HFFc6 (cell line): ENCODE results near the gene MT2A. TPM values are rescaled to one million over a fixed set of nuclear protein-coding genes. Genes with fewer than 3 reads are reported as not detected.
A peak's percentile ranks its signal among the peaks of the same experiment; 100 is the strongest.

Source experiments
- DNase-seq: peaks from one replicate; pipeline ENCODE4 v3.0.0-alpha.2; 2018
- H3K27ac Mint-ChIP-seq: 2 replicates; pipeline ENCODE4 v1.8.0; 2020; ENCODE audit warnings: mild to moderate bottlenecking, mixed read lengths
- H3K27me3 Mint-ChIP-seq: 2 replicates; pipeline ENCODE4 v1.8.0; 2021; ENCODE audit warnings: mild to moderate bottlenecking, moderate library complexity, mixed read lengths; ENCODE audit not compliant: insufficient read depth
- H3K36me3 Mint-ChIP-seq: 2 replicates; pipeline ENCODE4 v1.8.0; 2021; ENCODE audit warnings: low read depth, mixed read lengths
- H3K4me1 Mint-ChIP-seq: 2 replicates; pipeline ENCODE4 v1.8.0; 2020; ENCODE audit warnings: low read depth, mixed read lengths
- H3K4me3 Mint-ChIP-seq: 2 replicates; pipeline ENCODE4 v1.8.0; 2020; ENCODE audit warnings: mild to moderate bottlenecking, moderate library complexity, mixed read lengths
- H3K9me3 Mint-ChIP-seq: 2 replicates; pipeline ENCODE4 v1.8.0; 2020; ENCODE audit warnings: mild to moderate bottlenecking, mixed read lengths
- total RNA-seq, 6 experiments: library from RNA; stranded (reverse); fragmentation: NEBNext Ultra II Directional; extraction: Animal tissue kit (Norgen Biotek cat#: 25700); gene quantifications; 2 replicates in 1 of 6; 3 replicates in 5 of 6; pipeline ENCODE4 v1.2.3, GENCODE V29; 2021
- TF ChIP-seq, protein P1 (sequence below): fragments of 200-600 bp; sonication (generic); IDR thresholded peaks from 2 replicates; pipeline ENCODE4 v1.5.0; 2021; ENCODE audit warnings: antibody characterized with exemption, mild to moderate bottlenecking

Gene MT2A
- total RNA-seq, 6 experiments from 2014 or later: 623 to 1,524 (median 1,044) TPM

DNA sequence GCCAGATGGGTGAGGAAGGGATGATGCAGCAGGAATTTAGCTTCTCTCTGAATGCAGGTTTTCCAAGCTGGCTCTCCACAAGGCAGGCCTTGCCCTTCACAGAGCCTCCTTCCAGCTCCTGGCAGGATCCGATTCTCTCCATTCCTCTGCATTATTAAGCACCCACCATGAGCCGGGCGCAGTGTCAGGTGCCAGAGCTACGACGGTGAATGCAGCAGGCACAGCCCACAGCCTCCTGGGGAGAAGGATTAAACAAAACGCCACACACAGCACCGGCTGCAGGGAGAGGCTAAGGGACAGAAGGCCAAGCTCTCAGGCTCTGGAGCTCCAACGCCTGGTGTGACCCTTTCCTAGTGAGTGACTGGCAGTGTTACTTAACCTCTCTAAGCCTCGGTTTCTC, 7.1 kb upstream of the MT2A start:
- Mint-ChIP-seq H3K9me3 (no peaks in the 10 kb centered on the region), H3K4me3 (no peak overlapping the region), H3K4me1 (peaks cover 30% of the 10 kb centered on the region), H3K27me3 (peaks cover 9% of the 10 kb centered on the region; the same call in 1 of the 2 replicates), H3K27ac (no peak overlapping the region), H3K36me3 (peaks cover 3% of the 10 kb centered on the region; the same call in 1 of the 2 replicates)
- no peak for DNase-seq
- TF ChIP-seq, protein P1, sequence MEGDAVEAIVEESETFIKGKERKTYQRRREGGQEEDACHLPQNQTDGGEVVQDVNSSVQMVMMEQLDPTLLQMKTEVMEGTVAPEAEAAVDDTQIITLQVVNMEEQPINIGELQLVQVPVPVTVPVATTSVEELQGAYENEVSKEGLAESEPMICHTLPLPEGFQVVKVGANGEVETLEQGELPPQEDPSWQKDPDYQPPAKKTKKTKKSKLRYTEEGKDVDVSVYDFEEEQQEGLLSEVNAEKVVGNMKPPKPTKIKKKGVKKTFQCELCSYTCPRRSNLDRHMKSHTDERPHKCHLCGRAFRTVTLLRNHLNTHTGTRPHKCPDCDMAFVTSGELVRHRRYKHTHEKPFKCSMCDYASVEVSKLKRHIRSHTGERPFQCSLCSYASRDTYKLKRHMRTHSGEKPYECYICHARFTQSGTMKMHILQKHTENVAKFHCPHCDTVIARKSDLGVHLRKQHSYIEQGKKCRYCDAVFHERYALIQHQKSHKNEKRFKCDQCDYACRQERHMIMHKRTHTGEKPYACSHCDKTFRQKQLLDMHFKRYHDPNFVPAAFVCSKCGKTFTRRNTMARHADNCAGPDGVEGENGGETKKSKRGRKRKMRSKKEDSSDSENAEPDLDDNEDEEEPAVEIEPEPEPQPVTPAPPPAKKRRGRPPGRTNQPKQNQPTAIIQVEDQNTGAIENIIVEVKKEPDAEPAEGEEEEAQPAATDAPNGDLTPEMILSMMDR: no peak

DNA sequence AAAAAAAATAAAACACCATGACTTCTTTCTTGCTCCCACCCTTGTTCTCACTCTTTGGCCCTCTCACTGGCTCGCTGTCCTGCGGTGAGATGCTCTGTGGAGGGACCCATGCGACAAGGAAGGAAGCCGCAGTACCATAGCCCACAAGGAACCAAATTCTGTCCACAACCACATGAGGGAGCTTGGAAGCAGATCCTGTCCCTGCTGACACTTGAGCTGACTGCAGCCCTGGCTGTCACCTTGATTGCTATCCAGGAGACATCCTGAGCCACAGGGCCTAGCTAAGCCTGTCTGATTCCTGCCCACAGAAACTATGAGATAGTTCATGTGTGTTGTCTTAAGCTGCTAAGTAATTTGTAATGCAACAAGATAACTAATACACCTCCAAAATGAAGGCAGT, 4.8 kb upstream of the MT2A start:
- peaks cover 48% of the 10 kb centered on the region for H3K4me1 Mint-ChIP-seq
- H3K36me3 Mint-ChIP-seq: peaks cover 4% of the 10 kb centered on the region; the same call in 1 of the 2 replicates
- H3K4me3 Mint-ChIP-seq: no peak overlapping the region
- H3K27me3 Mint-ChIP-seq: peaks cover 6% of the 10 kb centered on the region
- peak; percentile 26 for DNase-seq
- no peaks in the 10 kb centered on the region for H3K9me3 Mint-ChIP-seq
- TF ChIP-seq, protein P1: peak; percentile 68
- H3K27ac Mint-ChIP-seq: no peak overlapping the region

DNA sequence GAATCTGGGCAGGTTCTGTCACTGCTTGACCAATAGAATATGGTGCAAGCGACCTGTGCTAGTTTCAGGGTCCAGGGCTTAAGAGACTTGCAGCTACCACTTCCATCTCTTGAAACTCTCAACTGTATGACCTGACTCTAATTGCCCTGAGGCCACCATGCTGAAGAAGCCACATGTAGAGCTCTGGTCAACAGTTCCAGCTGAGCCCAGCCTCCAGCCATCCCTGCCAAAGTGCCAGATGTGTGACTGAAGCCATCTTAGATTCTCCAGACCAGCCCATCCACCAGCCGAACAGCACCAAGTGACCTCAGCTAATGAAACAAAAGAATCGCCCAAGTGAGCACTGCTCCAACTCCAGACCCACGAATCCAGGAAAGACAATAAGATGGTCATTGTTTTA, 3.4 kb upstream of the MT2A start:
- Mint-ChIP-seq H3K4me3 (no peak overlapping the region), H3K36me3 (peaks cover 14% of the 10 kb centered on the region; the same call in 1 of the 2 replicates), H3K4me1 (peaks cover 50% of the 10 kb centered on the region), H3K9me3 (no peaks in the 10 kb centered on the region), H3K27me3 (peaks cover 6% of the 10 kb centered on the region), H3K27ac (peak overlapping the region; percentile 69)
- DNase-seq: no peak
- TF ChIP-seq, protein P1: no peak

DNA sequence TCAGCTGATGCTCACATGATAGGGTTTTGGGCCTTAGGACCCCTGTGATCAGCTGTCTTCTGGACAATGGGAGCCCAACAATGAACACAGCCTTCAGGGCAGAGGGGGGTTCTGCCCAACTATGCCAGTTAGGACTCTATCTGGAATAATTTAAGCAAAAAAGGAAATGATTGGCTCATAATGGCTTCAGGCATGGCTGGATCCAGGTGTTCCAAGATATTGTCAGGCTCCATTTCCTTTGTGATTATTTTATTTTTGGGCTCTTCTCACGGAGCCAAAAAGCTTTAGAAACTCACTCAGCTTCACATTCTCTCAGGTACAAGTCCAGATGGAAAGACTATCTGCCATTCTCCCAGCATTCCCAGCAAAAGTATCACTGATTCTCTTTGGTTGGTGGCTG, 2.9 kb upstream of the MT2A start:
- Mint-ChIP-seq H3K36me3 (peaks cover 14% of the 10 kb centered on the region; the same call in 1 of the 2 replicates), H3K4me1 (peaks cover 50% of the 10 kb centered on the region), H3K27me3 (peaks cover 6% of the 10 kb centered on the region), H3K27ac (peak overlapping the region; percentile 100), H3K4me3 (peak overlapping the region; percentile 84), H3K9me3 (no peaks in the 10 kb centered on the region)
- TF ChIP-seq, protein P1: no peak
- DNase-seq: no peak

DNA sequence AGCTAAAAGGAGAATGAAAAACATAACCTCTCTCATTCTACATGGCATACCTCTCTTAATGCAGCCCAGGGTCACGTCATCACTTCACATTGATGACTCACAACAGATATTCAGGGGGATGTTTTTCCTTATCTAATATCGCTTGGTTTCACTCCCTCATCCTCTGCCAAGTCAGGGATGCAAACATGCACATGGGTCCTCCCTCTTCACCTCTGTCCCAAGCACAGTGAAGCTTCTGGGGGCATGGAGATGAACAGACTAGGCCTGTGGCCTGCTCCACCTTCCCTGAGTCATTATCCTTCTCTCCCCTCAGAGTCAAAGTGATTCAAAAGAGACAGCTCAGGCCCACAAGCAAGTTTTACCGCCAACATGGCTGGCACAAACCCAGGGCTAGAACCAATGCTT, 2.3 kb upstream of the MT2A start:
- no peak for DNase-seq
- Mint-ChIP-seq H3K27ac (peak overlapping the region; percentile 100), H3K4me1 (peaks cover 53% of the 10 kb centered on the region), H3K36me3 (peaks cover 14% of the 10 kb centered on the region; the same call in 1 of the 2 replicates), H3K27me3 (peaks cover 6% of the 10 kb centered on the region), H3K9me3 (no peaks in the 10 kb centered on the region), H3K4me3 (peak overlapping the region; percentile 84)
- TF ChIP-seq, protein P1: no peak
